ENCODE data around the gene VTCN1. TPM values are rescaled to one million over a fixed set of nuclear protein-coding genes. Genes with fewer than 3 reads are reported as not detected.

The VTCN1 gene
- polyA plus RNA-seq, 1 donor: 0.13 TPM

DNA sequence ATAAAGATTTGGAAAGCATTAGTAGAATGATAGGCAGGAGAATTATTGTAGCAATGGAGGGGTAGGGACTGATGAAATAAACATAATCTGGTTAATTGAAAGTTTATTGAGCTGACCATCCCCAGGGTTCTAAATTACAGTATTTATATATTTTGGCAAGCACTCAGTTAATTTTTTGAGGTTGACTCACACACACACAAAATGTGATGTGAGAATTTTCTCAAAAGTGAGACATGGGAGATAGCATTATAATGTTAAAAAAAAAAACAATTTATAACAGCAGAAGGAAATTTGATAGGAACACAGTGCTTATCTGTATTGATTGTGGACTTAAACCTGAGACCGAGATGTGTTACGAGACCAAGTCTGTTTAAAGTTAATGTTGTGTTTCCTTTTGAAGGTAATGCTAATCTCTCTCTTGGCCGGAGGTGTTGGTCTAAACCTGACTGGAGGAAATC lies 113.7 kb downstream of the VTCN1 start:
- no peak for DNase-seq (ENCODE audit: low read depth)

- no peak for DNase-seq (ENCODE audit: low read depth)
These were observed 115.7 kb downstream of the VTCN1 start for GRCh38 chr1:117094841-117095604.

DNA sequence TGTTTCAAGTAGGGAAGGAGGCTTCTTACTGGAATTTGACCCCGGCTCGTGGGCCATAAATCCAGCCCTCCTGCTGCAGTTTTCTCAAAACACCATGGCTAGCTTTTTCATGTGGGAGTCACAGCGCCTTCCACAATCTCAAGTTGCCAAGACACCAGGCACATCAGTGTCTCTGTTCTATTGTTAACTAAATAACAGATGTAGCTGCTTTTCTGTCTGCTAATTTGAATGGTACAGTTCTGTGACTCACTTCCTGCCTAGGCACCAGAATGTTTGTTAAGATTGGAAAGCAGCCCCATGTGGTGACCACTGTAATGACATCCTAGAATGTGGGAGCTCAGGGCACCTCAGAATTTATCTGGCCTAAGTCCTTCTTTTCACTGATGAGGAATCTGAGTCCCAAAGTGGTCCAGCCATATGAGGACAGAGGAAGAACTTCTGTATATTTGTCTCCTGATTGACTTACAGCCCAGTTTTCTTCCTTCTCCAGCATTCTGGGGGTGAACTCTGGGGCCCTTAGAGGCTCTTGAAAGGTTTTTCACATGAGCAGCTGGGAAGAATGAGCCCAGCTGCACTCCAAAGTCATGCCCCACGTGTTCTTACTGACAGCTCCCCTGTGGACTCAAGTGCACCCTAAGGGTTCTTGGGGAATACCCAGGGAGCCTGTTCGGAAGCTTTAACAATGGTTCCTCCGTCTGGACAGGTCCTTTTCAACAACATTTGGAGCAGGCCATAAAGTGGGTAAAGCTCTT lies 116.7 kb downstream of the VTCN1 start:
- DNase-seq (ENCODE audit: low read depth): no peak

Other genes with a start within 250 kb of the VTCN1 start
- gene CD101, start 209.2 kb downstream of the VTCN1 start, polyA plus RNA-seq (ENCODE audit: insufficient read length): 4.3 TPM
- gene TTF2, start 150.6 kb downstream of the VTCN1 start, polyA plus RNA-seq (ENCODE audit: insufficient read length): 13.2 TPM
- 24.6 TPM for gene TRIM45, start 89.2 kb downstream of the VTCN1 start, polyA plus RNA-seq (ENCODE audit: insufficient read length)
- 17.7 TPM for gene MAN1A2, start 156.5 kb upstream of the VTCN1 start, polyA plus RNA-seq (ENCODE audit: insufficient read length)